ENCODE data around the gene FAM153A.
"Not testable (repeated sequence)": the region's sequence is repeated elsewhere in the genome, so short reads cannot be mapped to it uniquely, and the experiment has no call there.

FAM153A gene

GRCh38 chr5:177798237-177798840 is 15.6 kb upstream of the FAM153A start:
- not testable (repeated sequence) for H3K36me3 ChIP-seq (ENCODE audit: control insufficient read depth, insufficient read depth, low read length); H3K4me1 ChIP-seq (ENCODE audit: control insufficient read depth, insufficient read depth, low read length); H3K27me3 ChIP-seq (ENCODE audit: control insufficient read depth, insufficient read depth, low read length); H3K4me3 ChIP-seq (ENCODE audit: low read depth, low read length); H3K9me3 ChIP-seq (ENCODE audit: control insufficient read depth, insufficient read depth, low read length); H3K9ac ChIP-seq (ENCODE audit: low read depth, low read length)

- H3K27me3 ChIP-seq (ENCODE audit: control insufficient read depth, insufficient read depth, low read length); H3K4me1 ChIP-seq (ENCODE audit: control insufficient read depth, insufficient read depth, low read length); H3K4me3 ChIP-seq (ENCODE audit: low read depth, low read length); H3K36me3 ChIP-seq (ENCODE audit: control insufficient read depth, insufficient read depth, low read length); H3K9ac ChIP-seq (ENCODE audit: low read depth, low read length); H3K9me3 ChIP-seq (ENCODE audit: control insufficient read depth, insufficient read depth, low read length): not testable (repeated sequence)
Observed at GRCh38 chr5:177793272-177793671, 10.6 kb upstream of the FAM153A start.

- H3K27me3 ChIP-seq (ENCODE audit: control insufficient read depth, insufficient read depth, low read length); H3K9me3 ChIP-seq (ENCODE audit: control insufficient read depth, insufficient read depth, low read length); H3K9ac ChIP-seq (ENCODE audit: low read depth, low read length); H3K4me3 ChIP-seq (ENCODE audit: low read depth, low read length); H3K4me1 ChIP-seq (ENCODE audit: control insufficient read depth, insufficient read depth, low read length); H3K36me3 ChIP-seq (ENCODE audit: control insufficient read depth, insufficient read depth, low read length): not testable (repeated sequence)
Observed at GRCh38 chr5:177791649-177792048, 8.9 kb upstream of the FAM153A start.

- H3K9ac ChIP-seq (ENCODE audit: low read depth, low read length); H3K4me3 ChIP-seq (ENCODE audit: low read depth, low read length): not testable (repeated sequence)
Observed at GRCh38 chr5:177782169-177782568, 530 bp downstream of the FAM153A start.

GRCh38 chr5:177771206-177771605 is 11.5 kb downstream of the FAM153A start:
- H3K9me3 ChIP-seq (ENCODE audit: control insufficient read depth, insufficient read depth, low read length); H3K27me3 ChIP-seq (ENCODE audit: control insufficient read depth, insufficient read depth, low read length); H3K4me3 ChIP-seq (ENCODE audit: low read depth, low read length); H3K36me3 ChIP-seq (ENCODE audit: control insufficient read depth, insufficient read depth, low read length); H3K4me1 ChIP-seq (ENCODE audit: control insufficient read depth, insufficient read depth, low read length); H3K9ac ChIP-seq (ENCODE audit: low read depth, low read length): not testable (repeated sequence)

More at GRCh38 chr5:177782169-177782568, 530 bp downstream of the FAM153A start:
- H3K27me3 ChIP-seq (ENCODE audit: control insufficient read depth, insufficient read depth, low read length); H3K36me3 ChIP-seq (ENCODE audit: control insufficient read depth, insufficient read depth, low read length); H3K4me1 ChIP-seq (ENCODE audit: control insufficient read depth, insufficient read depth, low read length); H3K9me3 ChIP-seq (ENCODE audit: control insufficient read depth, insufficient read depth, low read length): not testable (repeated sequence)

GRCh38 chr5:177770646-177771045 is 12.1 kb downstream of the FAM153A start:
- H3K36me3 ChIP-seq (ENCODE audit: control insufficient read depth, insufficient read depth, low read length); H3K9ac ChIP-seq (ENCODE audit: low read depth, low read length); H3K4me1 ChIP-seq (ENCODE audit: control insufficient read depth, insufficient read depth, low read length); H3K9me3 ChIP-seq (ENCODE audit: control insufficient read depth, insufficient read depth, low read length); H3K4me3 ChIP-seq (ENCODE audit: low read depth, low read length); H3K27me3 ChIP-seq (ENCODE audit: control insufficient read depth, insufficient read depth, low read length): not testable (repeated sequence)

GRCh38 chr5:177763737-177764508 is 18.8 kb downstream of the FAM153A start:
- not testable (repeated sequence) for H3K9me3 ChIP-seq (ENCODE audit: control insufficient read depth, insufficient read depth, low read length); H3K9ac ChIP-seq (ENCODE audit: low read depth, low read length); H3K27me3 ChIP-seq (ENCODE audit: control insufficient read depth, insufficient read depth, low read length); H3K4me3 ChIP-seq (ENCODE audit: low read depth, low read length); H3K36me3 ChIP-seq (ENCODE audit: control insufficient read depth, insufficient read depth, low read length); H3K4me1 ChIP-seq (ENCODE audit: control insufficient read depth, insufficient read depth, low read length)

GRCh38 chr5:177760954-177761353 is 21.7 kb downstream of the FAM153A start:
- H3K9me3 ChIP-seq (ENCODE audit: control insufficient read depth, insufficient read depth, low read length); H3K36me3 ChIP-seq (ENCODE audit: control insufficient read depth, insufficient read depth, low read length); H3K9ac ChIP-seq (ENCODE audit: low read depth, low read length); H3K4me1 ChIP-seq (ENCODE audit: control insufficient read depth, insufficient read depth, low read length); H3K4me3 ChIP-seq (ENCODE audit: low read depth, low read length); H3K27me3 ChIP-seq (ENCODE audit: control insufficient read depth, insufficient read depth, low read length): not testable (repeated sequence)

GRCh38 chr5:177747354-177747753 is 35.3 kb downstream of the FAM153A start:
- not testable (repeated sequence) for H3K9ac ChIP-seq (ENCODE audit: low read depth, low read length); H3K27me3 ChIP-seq (ENCODE audit: control insufficient read depth, insufficient read depth, low read length); H3K9me3 ChIP-seq (ENCODE audit: control insufficient read depth, insufficient read depth, low read length); H3K36me3 ChIP-seq (ENCODE audit: control insufficient read depth, insufficient read depth, low read length); H3K4me3 ChIP-seq (ENCODE audit: low read depth, low read length); H3K4me1 ChIP-seq (ENCODE audit: control insufficient read depth, insufficient read depth, low read length)

GRCh38 chr5:177724858-177725257 is 57.8 kb downstream of the FAM153A start:
- not testable (repeated sequence) for H3K27me3 ChIP-seq (ENCODE audit: control insufficient read depth, insufficient read depth, low read length); H3K4me1 ChIP-seq (ENCODE audit: control insufficient read depth, insufficient read depth, low read length); H3K4me3 ChIP-seq (ENCODE audit: low read depth, low read length); H3K9ac ChIP-seq (ENCODE audit: low read depth, low read length); H3K36me3 ChIP-seq (ENCODE audit: control insufficient read depth, insufficient read depth, low read length); H3K9me3 ChIP-seq (ENCODE audit: control insufficient read depth, insufficient read depth, low read length)

GRCh38 chr5:177723831-177724485 is 58.7 kb downstream of the FAM153A start:
- H3K9ac ChIP-seq (ENCODE audit: low read depth, low read length); H3K4me1 ChIP-seq (ENCODE audit: control insufficient read depth, insufficient read depth, low read length); H3K4me3 ChIP-seq (ENCODE audit: low read depth, low read length); H3K9me3 ChIP-seq (ENCODE audit: control insufficient read depth, insufficient read depth, low read length); H3K36me3 ChIP-seq (ENCODE audit: control insufficient read depth, insufficient read depth, low read length); H3K27me3 ChIP-seq (ENCODE audit: control insufficient read depth, insufficient read depth, low read length): not testable (repeated sequence)

GRCh38 chr5:177722829-177723228 is 59.9 kb downstream of the FAM153A start:
- H3K4me3 ChIP-seq (ENCODE audit: low read depth, low read length); H3K9me3 ChIP-seq (ENCODE audit: control insufficient read depth, insufficient read depth, low read length); H3K36me3 ChIP-seq (ENCODE audit: control insufficient read depth, insufficient read depth, low read length); H3K9ac ChIP-seq (ENCODE audit: low read depth, low read length); H3K4me1 ChIP-seq (ENCODE audit: control insufficient read depth, insufficient read depth, low read length); H3K27me3 ChIP-seq (ENCODE audit: control insufficient read depth, insufficient read depth, low read length): not testable (repeated sequence)

Measured in iPS-15b (cell line).